OCI-M2 (cell line): Measurements from ENCODE around the gene PRTFDC1.
"Not testable (repeated sequence)": the region's sequence is repeated elsewhere in the genome, so short reads cannot be mapped to it uniquely, and the experiment has no call there.

Experiments
- DNase-seq: peaks from one replicate; lab custom pipeline; 2025; ENCODE audit not compliant: unreplicated experiment; lab: John Stamatoyannopoulos, UW

PRTFDC1 gene

DNA sequence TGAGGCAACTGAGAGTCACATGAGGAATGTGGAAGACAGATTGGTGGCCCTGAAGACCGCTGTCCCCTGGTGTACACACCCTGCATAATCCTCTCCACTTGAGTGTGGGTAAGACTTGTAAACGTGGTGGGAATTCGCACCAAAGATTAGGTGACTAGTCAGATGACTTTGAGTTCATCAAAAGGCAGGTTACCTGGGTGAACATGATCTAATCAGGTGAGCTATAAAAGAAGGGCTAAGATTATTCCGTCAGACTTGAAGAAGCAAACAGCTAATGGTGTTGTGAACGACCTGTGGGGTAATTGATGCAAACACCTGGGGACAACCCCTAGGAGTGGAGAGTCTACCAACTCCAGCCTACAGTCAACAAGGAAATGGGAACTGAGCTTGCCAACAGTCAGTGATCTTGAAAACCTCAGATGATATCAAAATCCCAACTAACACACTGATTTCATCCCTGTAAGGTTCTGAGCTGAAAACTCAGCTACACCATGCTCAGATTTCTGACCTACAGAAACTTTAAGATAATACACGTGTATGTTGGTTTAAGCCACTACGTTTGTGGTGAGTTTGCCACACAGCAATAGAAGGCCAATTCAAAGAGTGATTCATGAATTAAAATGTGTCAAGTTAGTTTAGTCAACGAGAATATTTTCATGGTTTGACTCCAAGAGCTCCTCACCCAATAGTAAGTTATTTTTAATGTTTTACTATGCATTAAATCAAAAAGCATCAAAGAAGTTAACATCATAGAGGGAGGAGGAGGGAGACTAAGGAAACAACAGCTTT, 16.7 kb downstream of the PRTFDC1 start:
- no peak for DNase-seq

DNA sequence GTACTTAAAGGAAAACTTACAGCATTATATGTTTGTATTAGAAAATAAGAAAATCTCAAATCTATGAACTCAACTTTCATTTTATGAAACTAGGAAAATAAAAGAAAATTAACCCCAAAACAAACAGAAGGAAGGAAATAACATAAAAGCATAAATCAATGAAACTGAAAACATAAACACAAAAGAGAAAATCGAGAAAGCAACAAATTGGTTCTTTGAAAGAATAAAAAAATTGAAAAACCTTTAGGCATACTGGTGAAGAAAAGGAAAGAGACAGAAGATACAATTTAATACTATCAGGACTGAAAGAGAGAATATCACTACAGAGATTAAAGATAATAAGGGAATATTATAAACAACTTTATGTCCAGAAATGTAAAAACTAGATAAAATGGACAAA, 21.2 kb downstream of the PRTFDC1 start:
- DNase-seq: no peak

DNA sequence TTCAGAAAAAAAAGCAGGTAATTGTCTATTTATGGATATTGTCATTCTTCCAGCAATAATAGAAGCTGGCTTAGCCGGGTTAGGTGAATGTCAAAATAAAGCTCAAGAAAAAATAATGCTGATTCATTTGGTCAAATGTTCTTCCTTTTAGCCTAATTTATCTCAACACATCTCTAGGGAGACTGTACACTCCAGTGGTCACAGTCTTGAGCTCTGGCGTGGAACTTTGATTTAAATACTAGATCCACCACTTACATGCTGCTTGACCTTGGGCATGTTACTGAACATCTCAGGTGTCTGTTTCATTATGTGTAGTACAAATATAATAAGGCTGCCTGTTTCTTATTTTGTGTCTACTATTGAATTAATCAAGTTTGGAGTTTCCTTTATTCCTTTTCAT, 22.0 kb downstream of the PRTFDC1 start:
- DNase-seq: no peak

DNA sequence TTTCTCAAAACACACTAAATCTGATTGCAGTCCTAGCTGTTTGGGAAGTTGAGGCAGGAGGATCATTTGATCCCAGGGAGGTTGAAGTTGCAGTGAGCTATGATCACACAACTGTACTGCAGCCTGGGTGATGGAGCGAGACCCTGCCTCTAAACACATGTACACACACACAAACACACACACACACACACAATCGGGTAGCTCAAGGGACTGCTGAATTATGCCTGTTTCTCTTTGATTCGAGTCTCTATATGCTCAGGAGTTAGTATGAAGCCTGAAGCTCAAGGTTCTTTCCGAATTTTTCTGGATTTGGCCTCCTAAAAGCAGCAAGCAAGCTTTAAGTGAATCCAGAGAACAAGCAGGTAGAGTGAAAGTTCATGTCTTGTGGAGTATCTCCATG, 22.5 kb downstream of the PRTFDC1 start:
- no peak for DNase-seq

DNA sequence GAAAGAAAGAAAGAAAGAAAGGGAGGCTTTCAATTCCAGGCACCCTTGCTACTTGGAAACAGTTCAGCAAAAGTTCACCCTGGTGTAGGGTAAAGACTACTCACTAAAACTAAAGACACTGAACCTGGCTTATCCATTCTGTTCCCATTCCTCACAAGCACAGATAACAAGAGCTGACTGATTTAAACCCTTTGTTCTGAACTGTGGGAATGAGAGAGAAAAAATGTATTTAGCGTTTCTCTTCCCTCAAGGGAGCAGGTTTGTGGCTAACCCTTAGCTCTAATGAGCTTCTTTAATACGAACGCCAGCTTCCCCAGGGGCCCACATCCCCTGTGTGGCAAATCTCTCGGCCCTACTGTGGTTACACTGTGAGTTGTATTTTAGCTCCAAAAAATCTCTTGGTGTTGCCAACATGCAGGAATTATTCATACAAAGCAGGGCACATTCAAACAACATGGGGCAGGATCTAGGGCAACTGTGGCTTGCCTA, 23.3 kb downstream of the PRTFDC1 start:
- no peak for DNase-seq

DNA sequence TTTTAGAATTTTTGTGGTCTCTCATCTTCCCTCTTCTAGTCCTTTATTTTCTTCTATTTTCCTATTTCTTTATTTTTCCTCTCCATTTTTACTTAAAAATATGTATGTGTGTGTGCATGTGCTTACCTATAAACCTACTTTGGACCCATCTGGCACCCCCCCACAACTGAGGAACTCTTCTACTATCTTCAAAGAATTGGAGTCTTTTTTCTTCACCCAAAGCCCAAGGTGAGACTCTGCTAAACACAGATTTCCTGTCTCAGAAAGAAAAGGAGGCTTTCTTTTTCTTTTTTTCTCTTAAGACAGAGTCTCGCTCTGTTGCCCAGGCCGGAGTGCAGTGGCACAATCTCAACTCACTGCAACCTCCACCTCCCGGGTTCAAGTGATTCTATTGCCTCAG, 24.2 kb downstream of the PRTFDC1 start:
- DNase-seq: no peak

DNA sequence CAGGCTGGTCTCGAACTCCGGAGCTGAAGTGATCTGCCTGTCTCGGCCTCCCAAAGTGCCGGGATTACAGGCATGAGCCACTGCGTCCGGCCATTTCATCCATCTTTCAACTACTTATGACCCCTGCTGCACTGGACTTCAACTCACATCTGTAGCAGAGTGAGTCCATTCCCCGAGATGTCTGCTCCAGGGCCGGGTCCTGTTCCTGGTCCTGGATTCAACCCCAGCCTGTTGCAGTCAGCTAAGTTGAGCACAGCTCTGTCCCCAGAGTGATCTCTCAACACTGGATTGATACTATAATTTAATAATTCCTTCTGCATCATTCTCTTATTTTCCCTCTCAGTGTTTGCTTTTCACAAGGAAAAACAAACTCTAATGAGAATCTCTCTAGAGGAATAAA, 25.8 kb downstream of the PRTFDC1 start:
- DNase-seq: no peak

DNA sequence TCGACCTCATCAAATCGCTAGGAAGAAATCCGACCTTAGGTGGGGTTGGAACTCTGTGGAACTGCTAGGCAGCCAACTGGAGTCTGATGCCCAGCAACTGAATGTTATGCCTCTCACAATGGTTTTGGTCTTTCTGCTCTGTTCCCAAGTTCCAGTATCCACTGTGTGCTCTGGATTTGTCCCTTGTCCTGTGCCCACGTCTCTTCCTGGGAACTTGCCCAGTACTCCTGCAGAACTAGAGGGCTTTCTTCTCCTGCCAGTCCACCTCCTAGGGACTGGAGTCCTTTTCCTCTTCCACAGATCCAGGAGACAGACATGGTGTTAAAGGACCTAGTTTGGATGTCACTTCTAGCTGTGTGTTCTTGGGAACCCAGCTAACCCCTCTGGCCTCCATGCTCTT, 26.6 kb downstream of the PRTFDC1 start:
- DNase-seq: no peak

DNA sequence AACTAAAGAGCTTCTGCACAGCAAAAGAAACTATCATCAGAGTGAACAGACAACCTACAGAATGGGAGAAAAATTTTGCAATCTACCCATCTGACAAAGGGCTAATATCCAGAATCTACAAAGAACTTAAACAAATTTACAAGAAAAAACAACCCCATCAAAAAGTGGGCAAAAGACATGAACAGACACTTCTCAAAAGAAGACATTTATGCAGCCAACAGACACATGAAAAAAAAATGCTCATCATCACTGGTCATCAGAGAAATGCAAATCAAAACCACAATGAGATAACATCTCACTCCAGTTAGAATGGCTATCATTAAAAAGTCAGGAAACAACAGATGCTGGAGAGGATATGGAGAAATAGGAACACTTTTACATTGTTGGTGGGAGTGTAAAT, 27.9 kb downstream of the PRTFDC1 start:
- DNase-seq: not testable (repeated sequence)

DNA sequence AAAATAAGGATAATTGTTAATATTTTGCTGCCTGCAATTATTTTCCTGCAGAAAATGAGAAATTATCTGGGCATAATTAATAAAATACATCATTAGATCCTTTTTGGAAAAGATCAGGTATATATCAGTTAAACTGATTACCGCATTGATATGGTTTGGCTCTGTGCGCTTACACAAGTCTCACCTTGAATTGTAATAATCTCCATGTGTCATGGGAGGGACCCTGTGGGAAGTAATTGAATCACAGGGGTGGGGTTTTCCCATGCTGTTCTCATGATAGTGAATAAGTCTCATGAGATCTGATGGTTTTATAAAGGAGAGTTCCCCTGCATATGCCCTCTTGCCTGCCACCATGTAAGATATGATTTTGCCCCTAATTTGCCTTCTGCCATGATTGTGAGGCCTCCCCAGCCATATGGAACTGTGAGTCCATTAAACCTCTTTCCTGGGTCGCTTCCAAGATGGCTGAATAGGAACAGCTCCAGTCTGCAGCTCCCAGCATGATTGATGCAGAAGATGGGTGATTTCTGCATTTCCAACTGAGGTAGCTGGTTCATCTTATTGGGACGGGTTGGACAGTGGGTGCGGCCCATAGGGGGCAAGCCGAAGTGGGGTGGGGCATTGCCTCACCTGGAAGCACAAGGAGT, 30.1 kb downstream of the PRTFDC1 start:
- DNase-seq: not testable (repeated sequence)

DNA sequence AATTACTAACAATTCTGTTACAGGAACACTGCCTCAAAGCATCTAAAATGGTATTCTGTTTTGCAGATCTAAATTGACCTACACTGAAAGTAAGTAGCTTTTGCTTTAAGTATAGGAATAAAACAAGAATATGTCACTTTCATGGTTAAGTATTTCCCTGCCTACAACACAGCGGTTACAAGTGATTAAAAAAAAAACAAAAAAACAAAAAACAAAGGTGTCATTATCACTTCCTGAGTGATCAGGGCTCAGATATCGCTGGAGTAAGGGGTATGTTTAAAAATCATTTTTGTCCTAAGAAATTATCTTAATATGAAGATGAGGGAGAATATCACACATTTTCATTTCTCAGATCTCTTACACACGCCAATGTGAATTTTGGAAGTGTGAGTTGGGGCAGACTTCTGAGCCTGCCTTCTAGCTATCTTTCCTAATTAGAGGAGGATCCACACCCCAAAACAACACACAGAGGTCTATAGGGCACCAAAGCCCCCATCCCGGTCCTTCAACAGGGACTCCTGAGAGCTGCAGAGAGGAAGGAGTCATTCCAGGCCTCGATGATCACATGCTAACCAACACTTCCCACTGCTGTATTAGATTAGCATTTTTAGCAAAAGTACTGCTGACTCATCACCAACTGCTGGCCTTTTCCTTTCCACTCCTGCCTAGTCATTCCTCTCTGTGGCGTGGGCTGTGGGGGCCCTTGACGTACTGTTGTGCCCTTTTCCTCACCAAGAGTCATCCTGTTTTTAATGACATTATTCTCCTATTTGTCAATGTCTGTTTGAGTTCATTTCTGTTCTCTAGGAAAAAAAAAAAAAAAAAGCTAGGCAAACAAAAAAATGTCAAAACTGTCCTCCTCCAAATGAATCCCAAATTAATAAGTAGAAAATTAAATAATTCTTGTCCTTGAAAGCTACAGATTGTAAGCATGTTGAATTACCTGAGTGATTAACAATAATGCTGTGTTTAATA, 31.2 kb downstream of the PRTFDC1 start:
- peak; percentile 63 for DNase-seq

DNA sequence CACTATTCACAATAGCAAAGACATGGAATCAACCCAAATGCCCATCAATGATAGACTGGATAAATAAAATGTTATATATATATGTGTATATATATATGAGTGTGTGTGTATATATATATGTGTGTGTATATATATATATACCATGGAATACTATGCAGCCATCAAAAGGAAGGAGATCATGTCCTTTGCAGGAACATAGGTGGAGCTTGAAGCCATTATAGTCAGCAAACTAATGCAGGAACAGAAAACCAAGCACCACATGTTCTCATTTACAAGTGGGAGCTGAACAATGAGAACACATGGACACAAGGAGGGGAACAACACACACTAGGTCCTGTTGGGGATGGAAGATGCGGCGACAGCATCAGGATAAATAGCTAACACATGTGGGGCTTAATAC, 32.2 kb downstream of the PRTFDC1 start:
- DNase-seq: not testable (repeated sequence)

DNA sequence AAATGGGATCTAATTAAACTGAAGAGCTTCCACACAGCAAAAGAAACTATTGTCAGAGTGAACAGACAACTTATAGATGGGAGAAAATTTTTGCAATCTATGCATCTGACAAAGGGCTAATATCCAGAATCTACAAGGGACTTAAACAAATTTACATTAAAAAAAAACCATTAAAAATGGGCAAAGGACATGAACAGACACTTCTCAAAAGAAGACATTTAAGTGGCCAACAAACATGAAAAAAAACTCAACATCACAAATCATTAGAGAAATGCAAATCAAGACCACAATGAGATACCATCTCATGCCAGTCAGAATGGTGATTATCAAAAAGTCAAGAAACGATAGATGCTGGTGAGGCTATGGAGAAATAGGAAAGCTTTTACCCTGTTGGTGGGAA, 32.8 kb downstream of the PRTFDC1 start:
- not testable (repeated sequence) for DNase-seq

DNA sequence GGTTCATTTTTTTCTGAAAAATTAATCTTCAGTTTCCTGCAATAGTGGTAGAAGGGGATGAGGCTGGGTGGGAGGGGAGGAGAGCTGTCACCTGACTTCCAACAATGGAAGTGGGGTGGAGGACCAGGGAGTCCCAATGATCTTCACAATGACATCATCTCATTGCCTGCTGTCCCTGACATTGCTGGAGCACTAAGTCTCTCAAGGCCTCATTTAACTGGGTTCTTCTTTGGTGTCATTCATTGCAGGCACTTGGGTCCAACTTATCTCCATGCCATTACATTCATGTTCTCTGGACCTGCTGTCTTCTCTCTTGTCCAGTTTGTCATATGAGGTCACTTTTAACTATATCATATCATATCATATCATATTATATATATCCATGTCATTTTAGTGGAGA, 34.4 kb downstream of the PRTFDC1 start:
- no peak for DNase-seq

DNA sequence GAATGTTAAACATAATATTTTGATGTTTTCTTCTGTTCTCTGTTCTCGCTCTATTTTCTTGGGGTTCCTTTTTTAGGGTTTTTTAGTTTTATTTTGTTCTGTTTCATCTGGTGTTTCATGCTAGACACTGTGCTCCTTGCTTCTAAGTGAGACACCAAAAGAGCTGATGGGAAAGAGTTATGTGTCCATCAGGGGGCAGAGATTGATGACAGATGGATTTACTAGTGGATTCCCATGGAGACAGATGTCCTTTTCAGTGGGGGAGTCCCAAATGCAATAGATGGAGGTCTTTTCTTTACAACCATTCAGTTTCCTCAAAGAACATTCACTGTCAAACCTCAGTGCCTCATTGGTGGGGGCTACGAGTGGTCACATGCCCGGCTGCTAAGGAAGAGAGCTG, 34.9 kb downstream of the PRTFDC1 start:
- no peak for DNase-seq

DNA sequence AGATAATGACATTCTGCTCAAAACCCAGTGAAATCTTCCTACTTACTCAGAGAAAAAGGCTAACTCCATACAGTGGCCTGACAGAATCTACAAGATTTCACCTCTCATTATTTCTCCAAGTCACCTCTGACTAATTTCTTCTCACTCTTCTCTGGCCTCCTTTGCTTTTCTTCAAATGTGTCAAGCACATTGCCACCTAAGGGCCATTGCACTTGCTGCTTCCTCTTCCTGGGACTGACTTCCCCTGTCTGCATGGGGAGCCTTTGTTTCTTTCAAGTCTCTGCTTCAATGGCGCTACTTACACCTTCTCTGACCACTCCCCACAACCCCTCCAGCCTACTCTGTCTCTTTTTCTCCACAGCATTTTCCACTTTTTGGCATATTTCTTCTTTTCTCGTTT, 36.0 kb downstream of the PRTFDC1 start:
- DNase-seq: no peak

DNA sequence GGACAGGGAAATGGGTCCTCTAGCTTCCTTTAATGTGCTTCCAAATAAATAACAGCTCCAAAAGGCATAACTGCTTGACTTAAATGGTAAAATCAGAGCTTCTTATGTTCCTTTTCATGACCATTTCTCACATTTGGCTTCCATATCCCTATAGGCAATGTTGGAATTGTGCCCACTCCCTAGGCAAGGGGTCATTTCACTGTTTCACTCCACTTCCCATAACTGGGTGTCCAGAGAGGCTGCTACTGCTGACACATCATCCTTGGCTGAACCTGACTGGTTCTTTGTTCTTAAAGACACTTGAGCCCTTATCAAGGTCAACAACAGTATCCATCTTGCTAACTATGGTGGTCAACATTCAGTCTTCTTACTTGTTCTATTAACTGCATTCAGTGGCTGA, 37.1 kb downstream of the PRTFDC1 start:
- DNase-seq: no peak

DNA sequence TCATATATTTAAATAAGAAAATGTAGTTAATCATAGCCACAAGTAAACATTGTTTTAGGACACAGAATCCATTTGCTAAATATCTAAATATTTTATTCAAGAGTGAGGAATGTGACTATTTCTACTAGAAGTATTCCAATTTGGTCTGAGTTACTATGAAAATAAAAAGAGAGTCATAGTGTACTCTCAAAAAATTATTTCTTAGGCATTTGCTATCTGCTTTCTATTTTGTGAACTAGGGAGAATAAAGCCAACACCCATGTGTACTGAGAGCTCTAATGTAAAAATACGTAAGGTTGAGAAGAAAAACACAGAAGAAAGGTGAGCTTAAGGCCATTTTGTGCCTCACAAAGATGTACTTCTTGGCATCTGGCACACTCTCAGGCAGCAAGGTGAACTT, 38.3 kb downstream of the PRTFDC1 start:
- DNase-seq: no peak

DNA sequence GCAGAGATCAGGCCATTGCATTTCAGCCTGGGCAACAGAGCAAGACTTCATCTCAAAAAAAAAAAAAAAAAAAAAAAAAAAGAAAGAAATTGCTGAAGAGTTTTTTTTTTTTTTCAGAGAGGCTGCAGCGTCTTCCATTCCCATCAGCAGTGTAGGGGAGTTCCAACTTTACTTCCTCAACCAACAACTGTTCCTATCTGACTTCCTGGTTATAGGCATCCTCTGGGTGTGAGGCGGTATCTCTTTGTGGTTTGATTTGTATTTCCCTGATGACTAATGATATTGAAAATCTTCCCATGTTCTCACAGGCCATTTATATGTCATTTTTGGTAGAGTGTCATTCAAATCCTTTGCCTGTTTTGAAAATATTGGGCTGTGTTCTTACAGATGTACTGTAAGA, 40.2 kb downstream of the PRTFDC1 start:
- DNase-seq: no peak

DNA sequence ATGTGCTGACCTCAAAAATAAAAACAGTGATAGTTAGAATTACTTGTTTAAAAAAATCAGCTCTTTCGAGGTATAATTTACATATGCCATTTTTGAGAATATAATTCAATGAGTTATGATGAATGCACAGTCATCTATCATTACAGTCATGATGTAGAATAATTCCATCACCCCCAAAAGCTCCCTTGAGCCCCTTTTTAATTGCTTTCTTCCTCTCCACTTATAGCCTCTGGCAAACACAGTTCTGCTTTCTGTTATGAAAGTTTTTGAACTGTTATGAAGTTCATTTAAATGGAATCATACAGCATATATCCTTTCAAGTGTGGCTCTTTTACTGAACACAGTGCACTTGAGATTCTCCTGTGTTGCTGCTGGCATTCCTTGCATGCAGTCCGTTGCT, 41.4 kb downstream of the PRTFDC1 start:
- DNase-seq: no peak

DNA sequence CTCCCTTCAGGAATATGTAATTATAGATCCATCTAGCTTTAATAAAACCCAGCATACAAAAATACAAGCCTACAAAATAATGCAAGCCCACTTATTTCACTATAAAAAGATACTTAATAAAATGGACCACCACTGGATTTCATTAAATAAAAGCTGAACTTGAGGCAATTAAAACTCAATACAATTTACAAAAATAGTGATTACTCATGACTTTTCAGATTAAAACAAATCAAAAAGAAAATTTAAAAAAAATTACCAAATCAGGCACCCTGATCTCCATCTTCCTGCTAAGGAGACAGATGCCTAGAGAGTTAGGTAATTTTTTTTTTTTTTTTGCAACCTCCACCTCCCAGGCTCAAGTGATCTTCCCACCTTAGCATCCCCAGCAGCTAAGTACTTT, 41.8 kb downstream of the PRTFDC1 start:
- DNase-seq: no peak
